Activated CD4-positive, alpha-beta memory T cell treated with anti-CD3 and anti-CD28 coated beads, Interleukin-2, amount 10 ng/mL, durations not matched to agents 7 days and 5 days (primary cell): Measurements from ENCODE around the gene MFGE8. TPM values are rescaled to one million over a fixed set of nuclear protein-coding genes. Genes with fewer than 3 reads are reported as not detected.
"Not testable (repeated sequence)": the region's sequence is repeated elsewhere in the genome, so short reads cannot be mapped to it uniquely, and the experiment has no call there.

Source experiments
- CTCF ChIA-PET: fragments of 350-600 bp; sonication (Branson Sonifier 250); formaldehyde crosslinking; loops from one replicate; lab custom pipeline; 2021; ENCODE audit warnings: antibody characterized with exemption, inconsistent platforms; lab: Charles Lee
- POLR2A ChIA-PET: fragments of 350-600 bp; sonication (Branson Sonifier 250); formaldehyde crosslinking; loops from one replicate; lab custom pipeline; 2021; ENCODE audit warnings: antibody characterized with exemption; lab: Charles Lee
- DNase-seq: peaks from one replicate; pipeline ENCODE4 v3.0.0-alpha.2; 2020
- H3K27ac Mint-ChIP-seq: one replicate; pipeline ENCODE4 v1.8.0; 2021; ENCODE audit warnings: mild to moderate bottlenecking, mixed read lengths
- H3K27me3 Mint-ChIP-seq: one replicate; pipeline ENCODE4 v1.8.0; 2021; ENCODE audit warnings: mixed read lengths
- H3K36me3 Mint-ChIP-seq: one replicate; pipeline ENCODE4 v1.8.0; 2021; ENCODE audit warnings: low read depth, mixed read lengths
- H3K4me1 Mint-ChIP-seq: one replicate; pipeline ENCODE4 v1.8.0; 2021; ENCODE audit warnings: mixed read lengths
- H3K4me3 Mint-ChIP-seq: one replicate; pipeline ENCODE4 v1.8.0; 2021; ENCODE audit warnings: mild to moderate bottlenecking, mixed read lengths
- H3K9me3 Mint-ChIP-seq: one replicate; pipeline ENCODE4 v1.8.0; 2021; ENCODE audit warnings: mixed read lengths
- total RNA-seq, 2 experiments: library from RNA; stranded (reverse); gene quantifications; one replicate each; pipeline ENCODE4 v1.2.3, GENCODE V29; 2021

Gene MFGE8
- total RNA-seq, 2 experiments from 2014 or later = 46.5 to 51.1 TPM

- H3K4me3 Mint-ChIP-seq = no peak overlapping the region
- DNase-seq = no peak
- POLR2A ChIA-PET = no interaction called here
- peaks cover 5% of the 10 kb centered on the region for H3K9me3 Mint-ChIP-seq
- no peak overlapping the region for H3K27ac Mint-ChIP-seq
- no peaks in the 10 kb centered on the region for H3K4me1 Mint-ChIP-seq
- H3K36me3 Mint-ChIP-seq = no peaks in the 10 kb centered on the region
- peaks cover 31% of the 10 kb centered on the region for H3K27me3 Mint-ChIP-seq
- CTCF ChIA-PET = no interaction called here
Measured at GRCh38 chr15:88932271-88932874, 19.2 kb upstream of the MFGE8 start.

- H3K36me3 Mint-ChIP-seq = no peaks in the 10 kb centered on the region
- POLR2A ChIA-PET = no interaction called here
- DNase-seq = no peak
- CTCF ChIA-PET = no interaction called here
- H3K4me1 Mint-ChIP-seq = no peaks in the 10 kb centered on the region
- peaks cover 5% of the 10 kb centered on the region for H3K9me3 Mint-ChIP-seq
- no peak overlapping the region for H3K4me3 Mint-ChIP-seq
- H3K27me3 Mint-ChIP-seq = peaks cover 28% of the 10 kb centered on the region
- H3K27ac Mint-ChIP-seq = no peak overlapping the region
Measured at GRCh38 chr15:88930579-88930978, 17.4 kb upstream of the MFGE8 start.

- CTCF ChIA-PET, H3K4me3 Mint-ChIP-seq, H3K27ac Mint-ChIP-seq, H3K4me1 Mint-ChIP-seq, H3K9me3 Mint-ChIP-seq, H3K36me3 Mint-ChIP-seq, POLR2A ChIA-PET, DNase-seq: not testable (repeated sequence)
- peaks cover 22% of the 10 kb centered on the region for H3K27me3 Mint-ChIP-seq
Measured at GRCh38 chr15:88929358-88930098, 16.3 kb upstream of the MFGE8 start.

GRCh38 chr15:88928192-88928591, 15.0 kb upstream of the MFGE8 start:
- H3K4me1 Mint-ChIP-seq, DNase-seq, H3K4me3 Mint-ChIP-seq, H3K27ac Mint-ChIP-seq, POLR2A ChIA-PET, H3K9me3 Mint-ChIP-seq, H3K36me3 Mint-ChIP-seq: not testable (repeated sequence)
- CTCF ChIA-PET = interaction anchor here (1.0 kb wide), 1 partner anchor 24 kb away, joined by 4 read pairs; no protein-coding TSS in a partner anchor
- H3K27me3 Mint-ChIP-seq = peaks cover 24% of the 10 kb centered on the region

GRCh38 chr15:88925648-88926047, 12.5 kb upstream of the MFGE8 start:
- Mint-ChIP-seq H3K27me3 (peaks cover 26% of the 10 kb centered on the region), H3K4me1 (peaks cover 12% of the 10 kb centered on the region)
- H3K4me3 Mint-ChIP-seq, H3K36me3 Mint-ChIP-seq, DNase-seq, H3K9me3 Mint-ChIP-seq, H3K27ac Mint-ChIP-seq, POLR2A ChIA-PET: not testable (repeated sequence)
- CTCF ChIA-PET = interaction anchor here (3.1 kb wide), 1 partner anchor 21 kb away, joined by 9 read pairs; no protein-coding TSS in a partner anchor

GRCh38 chr15:88920892-88921435, 7.8 kb upstream of the MFGE8 start:
- peaks cover 40% of the 10 kb centered on the region for H3K4me1 Mint-ChIP-seq
- CTCF ChIA-PET = interaction anchor here (0.6 to 3.7 kb wide), 10 partner anchors 10 to 326 kb away, joined by 3 to 54 read pairs (median 4); partner anchors contain the start of genes HAPLN3 and ISG20
- POLR2A ChIA-PET = interaction anchor here (1.4 to 1.6 kb wide), 2 partner anchors 9 to 17 kb away, joined by 4 to 8 read pairs; no protein-coding TSS in a partner anchor
- peak overlapping the region; percentile 36 for H3K27ac Mint-ChIP-seq
- H3K9me3 Mint-ChIP-seq, H3K36me3 Mint-ChIP-seq, H3K4me3 Mint-ChIP-seq: not testable (repeated sequence)
- peak; percentile 59 for DNase-seq
- peaks cover 13% of the 10 kb centered on the region for H3K27me3 Mint-ChIP-seq

GRCh38 chr15:88920186-88920891, 7.2 kb upstream of the MFGE8 start:
- peak; percentile 44 for DNase-seq
- ChIA-PET POLR2A (interaction anchor here (0.8 to 1.6 kb wide), 3 partner anchors 8 to 18 kb away, joined by 3 to 8 read pairs (median 4); no protein-coding TSS in a partner anchor), CTCF (interaction anchor here (0.7 to 3.7 kb wide), 9 partner anchors 9 to 286 kb away, joined by 3 to 54 read pairs (median 5); partner anchors contain the start of genes HAPLN3 and ISG20)
- Mint-ChIP-seq H3K27me3 (peaks cover 9% of the 10 kb centered on the region), H3K36me3 (no peaks in the 10 kb centered on the region), H3K9me3 (no peaks in the 10 kb centered on the region), H3K4me3 (no peak overlapping the region), H3K4me1 (peaks cover 40% of the 10 kb centered on the region), H3K27ac (peak overlapping the region; percentile 36)

GRCh38 chr15:88918738-88919137, 5.6 kb upstream of the MFGE8 start:
- Mint-ChIP-seq H3K36me3 (no peaks in the 10 kb centered on the region), H3K4me1 (peaks cover 41% of the 10 kb centered on the region), H3K27me3 (peaks cover 5% of the 10 kb centered on the region), H3K9me3 (no peaks in the 10 kb centered on the region), H3K4me3 (no peak overlapping the region), H3K27ac (peak overlapping the region; percentile 68)
- peak; percentile 59 for DNase-seq
- CTCF ChIA-PET = interaction anchor here (1.0 to 3.7 kb wide), 4 partner anchors 14 to 253 kb away, joined by 3 to 54 read pairs (median 8); partner anchors contain the start of gene HAPLN3
- POLR2A ChIA-PET = no interaction called here

- POLR2A ChIA-PET = no interaction called here
- CTCF ChIA-PET = interaction anchor here (0.7 to 3.7 kb wide), 4 partner anchors 13 to 171 kb away, joined by 3 to 54 read pairs (median 4); partner anchors contain the start of gene ABHD2
- Mint-ChIP-seq H3K4me3 (no peak overlapping the region), H3K9me3 (no peaks in the 10 kb centered on the region), H3K36me3 (no peaks in the 10 kb centered on the region), H3K27ac (no peak overlapping the region), H3K27me3 (peaks cover 5% of the 10 kb centered on the region), H3K4me1 (peaks cover 46% of the 10 kb centered on the region)
- DNase-seq = no peak
Measured at GRCh38 chr15:88917760-88918159, 4.6 kb upstream of the MFGE8 start.

GRCh38 chr15:88915354-88915753, 2.2 kb upstream of the MFGE8 start:
- Mint-ChIP-seq H3K27ac (no peak overlapping the region), H3K9me3 (no peaks in the 10 kb centered on the region), H3K27me3 (no peaks in the 10 kb centered on the region), H3K4me3 (no peak overlapping the region), H3K4me1 (peaks cover 43% of the 10 kb centered on the region), H3K36me3 (no peaks in the 10 kb centered on the region)
- no peak for DNase-seq
- ChIA-PET POLR2A (interaction anchor here (1.1 kb wide), 1 partner anchor 10 kb away, joined by 3 read pairs; no protein-coding TSS in a partner anchor), CTCF (interaction anchor here (3.7 kb wide), 1 partner anchor 10 kb away, joined by 31 read pairs; no protein-coding TSS in a partner anchor)

- peak overlapping the region; percentile 86 for H3K4me3 Mint-ChIP-seq
- H3K4me1 Mint-ChIP-seq = peaks cover 27% of the 10 kb centered on the region
- POLR2A ChIA-PET = interaction anchor here (0.6 to 1.4 kb wide), 5 partner anchors 9 to 331 kb away, joined by 3 to 5 read pairs (median 3); partner anchors contain the start of gene HAPLN3
- peaks cover 5% of the 10 kb centered on the region for H3K36me3 Mint-ChIP-seq
- DNase-seq = no peak
- no peaks in the 10 kb centered on the region for H3K27me3 Mint-ChIP-seq
- CTCF ChIA-PET = interaction anchor here (1.0 to 3.7 kb wide), 3 partner anchors 9 to 104 kb away, joined by 3 to 31 read pairs (median 4); no protein-coding TSS in a partner anchor
- H3K9me3 Mint-ChIP-seq = no peaks in the 10 kb centered on the region
- H3K27ac Mint-ChIP-seq = peak overlapping the region; percentile 61
Measured at GRCh38 chr15:88913850-88914169, 631 bp upstream of the MFGE8 start.

GRCh38 chr15:88912500-88912921, 668 bp downstream of the MFGE8 start:
- H3K4me1 Mint-ChIP-seq = peaks cover 17% of the 10 kb centered on the region
- no peaks in the 10 kb centered on the region for H3K27me3 Mint-ChIP-seq
- ChIA-PET CTCF (interaction anchor here (2.7 kb wide), 1 partner anchor 8 kb away, joined by 7 read pairs; no protein-coding TSS in a partner anchor), POLR2A (interaction anchor here (1.0 to 1.4 kb wide), 2 partner anchors 8 to 332 kb away, joined by 3 to 4 read pairs; no protein-coding TSS in a partner anchor)
- no peak overlapping the region for H3K27ac Mint-ChIP-seq
- DNase-seq = no peak
- no peaks in the 10 kb centered on the region for H3K9me3 Mint-ChIP-seq
- H3K4me3 Mint-ChIP-seq = peak overlapping the region; percentile 86
- H3K36me3 Mint-ChIP-seq = peaks cover 5% of the 10 kb centered on the region
